ENCODE measurements around the gene KBTBD2.
A peak's percentile ranks its signal among the peaks of the same experiment; 100 is the strongest.
"Not testable (repeated sequence)": the region's sequence is repeated elsewhere in the genome, so short reads cannot be mapped to it uniquely, and the experiment has no call there.

The KBTBD2 gene

GRCh38 chr7:32891043-32891799 lies at the start of gene KBTBD2:
TSS of gene KBTBD2 (minus strand) at chr7:32891760. CDS start at chr7:32879604, 12,156 bp downstream.
- DNase-seq: no peak

GRCh38 chr7:32941181-32941580 lies 49.6 kb upstream of the KBTBD2 start:
- DNase-seq: peak; percentile 29

GRCh38 chr7:32937344-32938174 lies 46.0 kb upstream of the KBTBD2 start:
- DNase-seq: peak; percentile 26

GRCh38 chr7:32936689-32937088 lies 45.1 kb upstream of the KBTBD2 start:
- no peak for DNase-seq

GRCh38 chr7:32935558-32935957 lies 44.0 kb upstream of the KBTBD2 start:
- no peak for DNase-seq

GRCh38 chr7:32930378-32930777 lies 38.8 kb upstream of the KBTBD2 start:
- no peak for DNase-seq

GRCh38 chr7:32929430-32930143 lies 38.0 kb upstream of the KBTBD2 start:
- DNase-seq: no peak

- no peak for DNase-seq
These were observed 37.3 kb upstream of the KBTBD2 start for GRCh38 chr7:32928785-32929298.

GRCh38 chr7:32921896-32922295 lies 30.3 kb upstream of the KBTBD2 start:
- DNase-seq: no peak

- not testable (repeated sequence) for DNase-seq
These were observed 25.4 kb upstream of the KBTBD2 start for GRCh38 chr7:32916994-32917393.

- DNase-seq: peak; percentile 77
These were observed 24.4 kb upstream of the KBTBD2 start for GRCh38 chr7:32916006-32916405.

- DNase-seq: no peak
These were observed 23.5 kb upstream of the KBTBD2 start for GRCh38 chr7:32915041-32915536.

- no peak for DNase-seq
These were observed 22.6 kb upstream of the KBTBD2 start for GRCh38 chr7:32914184-32914583.

- no peak for DNase-seq
These were observed 18.6 kb upstream of the KBTBD2 start for GRCh38 chr7:32910195-32910594.

- DNase-seq: peak; percentile 4
These were observed 13.7 kb upstream of the KBTBD2 start for GRCh38 chr7:32905175-32905662.

GRCh38 chr7:32901629-32902028 lies 10.1 kb upstream of the KBTBD2 start:
- DNase-seq: no peak

- no peak for DNase-seq
These were observed 9.0 kb upstream of the KBTBD2 start for GRCh38 chr7:32900433-32900995.

- not testable (repeated sequence) for DNase-seq
These were observed 5.8 kb upstream of the KBTBD2 start for GRCh38 chr7:32897376-32897775.

GRCh38 chr7:32896564-32897347 lies 5.2 kb upstream of the KBTBD2 start:
- no peak for DNase-seq

GRCh38 chr7:32894171-32894570 lies 2.6 kb upstream of the KBTBD2 start:
- no peak for DNase-seq

- DNase-seq: no peak
These were observed 2.2 kb upstream of the KBTBD2 start for GRCh38 chr7:32893722-32894121.

GRCh38 chr7:32893207-32893524 lies 1.6 kb upstream of the KBTBD2 start:
- DNase-seq: no peak
